H1 (cell line): ENCODE results near the gene GALNT18. TPM values are rescaled to one million over a fixed set of nuclear protein-coding genes. Genes with fewer than 3 reads are reported as not detected.

ENCODE experiments used
- CREB1 ChIP-seq: IDR thresholded peaks from 2 replicates; pipeline ENCODE4 v1.6.1; 2012; ENCODE audit warnings: inconsistent platforms
- CTCF ChIP-seq, 3 experiments: IDR thresholded peaks; 1 replicate in 2 of 3; 2 replicates in 1 of 3; pipeline versions ENCODE4 v1.5.1 to v1.6.1; 2011; ENCODE audit warnings: low read length in 3 of 3, mild to moderate bottlenecking in 3 of 3, inconsistent platforms in 2 of 3, low read depth in 1 of 3, moderate library complexity in 1 of 3; ENCODE audit not compliant: insufficient read depth in 1 of 3; ENCODE audit errors: control extremely low read depth in 1 of 3
- PHF8 ChIP-seq: fragments of 200-600 bp; sonication (generic); conservative IDR thresholded peaks from 2 replicates; pipeline ENCODE4 v1.7.1; 2012; ENCODE audit warnings: low read depth, mild to moderate bottlenecking, inconsistent platforms, low read length, moderate library complexity
- RAD21 ChIP-seq, 2 experiments: IDR thresholded peaks in 1 of 2; conservative IDR thresholded peaks in 1 of 2; 2 replicates each; pipeline ENCODE4 v1.6.1; 2011; ENCODE audit warnings: low read depth in 2 of 2, low read length in 2 of 2, improper control_type of control experiment in 1 of 2, inconsistent platforms in 1 of 2, mild to moderate bottlenecking in 1 of 2, moderate library complexity in 1 of 2
- TBP ChIP-seq: IDR thresholded peaks from 2 replicates; pipeline ENCODE4 v1.6.1; 2011; ENCODE audit warnings: low read depth, low read length, improper control_type of control experiment
- polyA plus RNA-seq, 7 experiments: library from polyadenylated mRNA; depleted of rRNA in 3 of 7; stranded (reverse) in 5 of 7; unstranded in 2 of 7; fragments of >200 nt in 5 of 7; fragments of 200-250 nt in 2 of 7; gene quantifications; 1 replicate in 5 of 7; 2 replicates in 1 of 7; 4 replicates in 1 of 7; pipeline versions ENCODE4 v1.2.1 to v1.2.3, GENCODE V29; 2011 to 2013; ENCODE audit warnings: missing spikeins in 2 of 7, mixed read lengths in 2 of 7
- total RNA-seq: library from RNA; stranded (reverse); fragmentation: NEBNext Ultra II Directional; extraction: Animal tissue kit (Norgen Biotek cat#: 25700); gene quantifications from 2 replicates; pipeline ENCODE4 v1.2.1, GENCODE V29; 2021

The GALNT18 gene
- total and polyA plus RNA-seq, 2 of the 8 experiments (the other 6 are each of a cell fraction or from before 2014, with no cell fraction given), result 6.0 to 9.4 TPM

- TF ChIP-seq CTCF (IDR thresholded peaks at IDR 0.05; ENCODE audit: control extremely low read depth in 1 of 3, insufficient read depth in 1 of 3, low read depth in 1 of 3, low read length in 3 of 3) (peak in 1 of 3 experiments; percentile 9; a peak in 1 of 4 replicates), PHF8 (no peak), RAD21 (IDR thresholded peaks at IDR 0.05 in 1 of 2, conservative IDR thresholded peaks at IDR 0.05 in 1 of 2; ENCODE audit: low read depth in 2 of 2, low read length in 2 of 2) (peak; percentile 47 to 52), CREB1 (no peak), TBP (no peak)
Observed at GRCh38 chr11:11312738-11313137, 309.1 kb downstream of the GALNT18 start (continued).
